NCI-H82 treated with DMSO at 0.1 percent for 48 hours (cell line): ENCODE results near the gene CERKL.

Experiments
- DNase-seq: peaks from one replicate; lab custom pipeline; 2025; ENCODE audit not compliant: unreplicated experiment; lab: John Stamatoyannopoulos, UW

CERKL gene

GRCh38 chr2:181578829-181579228 is 78.1 kb downstream of the CERKL start:
- DNase-seq = no peak

- DNase-seq = no peak
Measured at GRCh38 chr2:181576431-181576830, 80.5 kb downstream of the CERKL start.

- no peak for DNase-seq
Measured at GRCh38 chr2:181575650-181576025, 81.3 kb downstream of the CERKL start.

- DNase-seq = peak; percentile 62
Measured at GRCh38 chr2:181575024-181575649, 81.8 kb downstream of the CERKL start.

- DNase-seq = no peak
Measured at GRCh38 chr2:181574321-181574720, 82.6 kb downstream of the CERKL start.

- DNase-seq = peak; percentile 66
Measured at GRCh38 chr2:181573140-181573736, 83.7 kb downstream of the CERKL start.

GRCh38 chr2:181570833-181571661 is 85.9 kb downstream of the CERKL start:
- no peak for DNase-seq

- DNase-seq = no peak
Measured at GRCh38 chr2:181570059-181570458, 86.8 kb downstream of the CERKL start.

- no peak for DNase-seq
Measured at GRCh38 chr2:181566334-181567032, 90.4 kb downstream of the CERKL start.

- no peak for DNase-seq
Measured at GRCh38 chr2:181563101-181563692, 93.7 kb downstream of the CERKL start.

GRCh38 chr2:181558371-181558770 is 98.5 kb downstream of the CERKL start:
- DNase-seq = no peak

- peak; percentile 99 for DNase-seq
Measured at GRCh38 chr2:181554061-181554830, 102.7 kb downstream of the CERKL start.

GRCh38 chr2:181553244-181553643 is 103.7 kb downstream of the CERKL start:
- peak; percentile 58 for DNase-seq

GRCh38 chr2:181552808-181553207 is 104.1 kb downstream of the CERKL start:
- no peak for DNase-seq

- DNase-seq = no peak
Measured at GRCh38 chr2:181546086-181546485, 110.8 kb downstream of the CERKL start.

GRCh38 chr2:181542170-181542569 is 114.7 kb downstream of the CERKL start:
- DNase-seq = no peak

- no peak for DNase-seq
Measured at GRCh38 chr2:181540421-181540820, 116.5 kb downstream of the CERKL start.

GRCh38 chr2:181536730-181537129 is 120.2 kb downstream of the CERKL start:
- no peak for DNase-seq

GRCh38 chr2:181528441-181528840 is 128.5 kb downstream of the CERKL start:
- DNase-seq = no peak

- DNase-seq = no peak
Measured at GRCh38 chr2:181527058-181527457, 129.8 kb downstream of the CERKL start.
